Hepatocyte (in vitro differentiated cells): Measurements from ENCODE around the gene MINDY4.

Source experiments
- CTCF ChIP-seq: fragments of 200-600 bp; sonication (generic); IDR thresholded peaks from 2 replicates; pipeline ENCODE4 v1.5.1; 2016; ENCODE audit warnings: antibody characterized with exemption, mild to moderate bottlenecking; ENCODE audit not compliant: poor library complexity
- EZH2 ChIP-seq: fragments of 200-600 bp; sonication (generic); IDR thresholded peaks from 2 replicates; pipeline ENCODE4 v1.6.1; 2016; ENCODE audit warnings: antibody characterized with exemption, mild to moderate bottlenecking, borderline replicate concordance
- EZH2phosphoT487 ChIP-seq: fragments of 200-600 bp; sonication (generic); IDR thresholded peaks from one replicate; pipeline ENCODE4 v1.6.1; 2018; ENCODE audit warnings: antibody characterized with exemption, mild to moderate bottlenecking, low read depth, moderate library complexity; ENCODE audit not compliant: unreplicated experiment, severe bottlenecking

- TF ChIP-seq CTCF (no peak), EZH2 (no peak), EZH2phosphoT487 (no peak)
Observed at GRCh38 chr7:30912731-30912985, 141.4 kb downstream of the MINDY4 start.
